ENCODE data around the gene PCSK1.
A peak's percentile ranks its signal among the peaks of the same experiment; 100 is the strongest.

The PCSK1 gene

GRCh38 chr5:96453394-96453793, 20.3 kb upstream of the PCSK1 start:
- TF ChIP-seq CTCF (IDR thresholded peaks at IDR 0.05; ENCODE audit: low read depth, low read length, missing control alignments): no peak
- no peak for DNase-seq (ENCODE audit: low read depth)
- no peak overlapping the region for H3K4me3 ChIP-seq (ENCODE audit: low read depth, low read length)

- no peak for DNase-seq (ENCODE audit: low read depth)
- no peak overlapping the region for H3K4me3 ChIP-seq (ENCODE audit: low read depth, low read length)
- no peak for TF ChIP-seq CTCF (IDR thresholded peaks at IDR 0.05; ENCODE audit: low read depth, low read length, missing control alignments)
These were observed 14.9 kb upstream of the PCSK1 start for GRCh38 chr5:96447949-96448348.

- TF ChIP-seq CTCF (IDR thresholded peaks at IDR 0.05; ENCODE audit: low read depth, low read length, missing control alignments): no peak
- no peak for DNase-seq (ENCODE audit: low read depth)
- no peak overlapping the region for H3K4me3 ChIP-seq (ENCODE audit: low read depth, low read length)
These were observed 7.1 kb upstream of the PCSK1 start for GRCh38 chr5:96440185-96440538.

GRCh38 chr5:96439477-96440184, 6.6 kb upstream of the PCSK1 start:
- TF ChIP-seq CTCF (IDR thresholded peaks at IDR 0.05; ENCODE audit: low read depth, low read length, missing control alignments): peak; percentile 27
- peak; percentile 71 for DNase-seq (ENCODE audit: low read depth)
- peak overlapping the region; percentile 3; the same call in 1 of the 2 replicates for H3K4me3 ChIP-seq (ENCODE audit: low read depth, low read length)

GRCh38 chr5:96434201-96434645, 1.2 kb upstream of the PCSK1 start:
- no peak for TF ChIP-seq CTCF (IDR thresholded peaks at IDR 0.05; ENCODE audit: low read depth, low read length, missing control alignments)
- H3K4me3 ChIP-seq (ENCODE audit: low read depth, low read length): no peak overlapping the region
- no peak for DNase-seq (ENCODE audit: low read depth)

- TF ChIP-seq CTCF (IDR thresholded peaks at IDR 0.05; ENCODE audit: low read depth, low read length, missing control alignments): no peak
- DNase-seq (ENCODE audit: low read depth): no peak
- H3K4me3 ChIP-seq (ENCODE audit: low read depth, low read length): peak overlapping the region; percentile 22
These were observed 607 bp downstream of the PCSK1 start for GRCh38 chr5:96432216-96433065.

Measured in GM12864 (cell line).